Panc1 (cell line): Measurements from ENCODE around the gene KIAA0930.

ENCODE experiments used
- POLR2AphosphoS5 ChIP-seq: IDR thresholded peaks from 2 replicates; pipeline ENCODE4 v1.6.1; 2012; ENCODE audit warnings: mild to moderate bottlenecking, low read depth, low read length, moderate library complexity
- SIN3A ChIP-seq: IDR thresholded peaks from 2 replicates; pipeline ENCODE4 v1.6.1; 2012; ENCODE audit warnings: low read depth, mild to moderate bottlenecking, low read length, moderate library complexity, borderline replicate concordance; ENCODE audit not compliant: insufficient read depth
- TF ChIP-seq, protein P1 (sequence below): fragments of 450-650 bp; IDR thresholded peaks from 2 replicates; pipeline ENCODE4 v1.5.1; 2017; ENCODE audit warnings: mild to moderate bottlenecking
- TF ChIP-seq, protein P2 (sequence below), 2 experiments: IDR thresholded peaks; 2 replicates each; pipeline ENCODE4 v1.6.1; 2011 to 2012; ENCODE audit warnings: low read depth in 2 of 2, control low read depth in 1 of 2, low read length in 1 of 2, mild to moderate bottlenecking in 1 of 2, moderate library complexity in 1 of 2; ENCODE audit not compliant: insufficient read depth in 1 of 2

DNA sequence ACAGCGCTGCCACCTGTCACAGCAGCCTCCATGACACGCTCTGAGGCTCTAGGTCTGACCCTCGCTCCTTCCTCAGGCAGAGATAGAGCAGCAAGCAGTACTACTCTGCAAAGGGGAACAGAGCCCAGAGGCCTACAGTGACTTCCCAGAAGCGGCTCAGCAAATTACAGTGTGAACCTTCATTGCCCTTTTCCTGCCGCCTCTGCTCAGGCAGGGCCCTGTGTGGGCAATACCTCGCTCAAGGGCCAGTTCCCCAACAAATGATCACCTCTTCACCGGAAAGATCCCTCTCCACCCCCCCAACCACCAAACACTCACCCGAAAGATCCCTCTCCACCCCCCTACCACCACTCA, 12.3 kb downstream of the KIAA0930 start:
- TF ChIP-seq, protein P1, sequence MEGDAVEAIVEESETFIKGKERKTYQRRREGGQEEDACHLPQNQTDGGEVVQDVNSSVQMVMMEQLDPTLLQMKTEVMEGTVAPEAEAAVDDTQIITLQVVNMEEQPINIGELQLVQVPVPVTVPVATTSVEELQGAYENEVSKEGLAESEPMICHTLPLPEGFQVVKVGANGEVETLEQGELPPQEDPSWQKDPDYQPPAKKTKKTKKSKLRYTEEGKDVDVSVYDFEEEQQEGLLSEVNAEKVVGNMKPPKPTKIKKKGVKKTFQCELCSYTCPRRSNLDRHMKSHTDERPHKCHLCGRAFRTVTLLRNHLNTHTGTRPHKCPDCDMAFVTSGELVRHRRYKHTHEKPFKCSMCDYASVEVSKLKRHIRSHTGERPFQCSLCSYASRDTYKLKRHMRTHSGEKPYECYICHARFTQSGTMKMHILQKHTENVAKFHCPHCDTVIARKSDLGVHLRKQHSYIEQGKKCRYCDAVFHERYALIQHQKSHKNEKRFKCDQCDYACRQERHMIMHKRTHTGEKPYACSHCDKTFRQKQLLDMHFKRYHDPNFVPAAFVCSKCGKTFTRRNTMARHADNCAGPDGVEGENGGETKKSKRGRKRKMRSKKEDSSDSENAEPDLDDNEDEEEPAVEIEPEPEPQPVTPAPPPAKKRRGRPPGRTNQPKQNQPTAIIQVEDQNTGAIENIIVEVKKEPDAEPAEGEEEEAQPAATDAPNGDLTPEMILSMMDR: no peak
- TF ChIP-seq POLR2AphosphoS5: no peak
- TF ChIP-seq SIN3A: no peak
- TF ChIP-seq, protein P2, sequence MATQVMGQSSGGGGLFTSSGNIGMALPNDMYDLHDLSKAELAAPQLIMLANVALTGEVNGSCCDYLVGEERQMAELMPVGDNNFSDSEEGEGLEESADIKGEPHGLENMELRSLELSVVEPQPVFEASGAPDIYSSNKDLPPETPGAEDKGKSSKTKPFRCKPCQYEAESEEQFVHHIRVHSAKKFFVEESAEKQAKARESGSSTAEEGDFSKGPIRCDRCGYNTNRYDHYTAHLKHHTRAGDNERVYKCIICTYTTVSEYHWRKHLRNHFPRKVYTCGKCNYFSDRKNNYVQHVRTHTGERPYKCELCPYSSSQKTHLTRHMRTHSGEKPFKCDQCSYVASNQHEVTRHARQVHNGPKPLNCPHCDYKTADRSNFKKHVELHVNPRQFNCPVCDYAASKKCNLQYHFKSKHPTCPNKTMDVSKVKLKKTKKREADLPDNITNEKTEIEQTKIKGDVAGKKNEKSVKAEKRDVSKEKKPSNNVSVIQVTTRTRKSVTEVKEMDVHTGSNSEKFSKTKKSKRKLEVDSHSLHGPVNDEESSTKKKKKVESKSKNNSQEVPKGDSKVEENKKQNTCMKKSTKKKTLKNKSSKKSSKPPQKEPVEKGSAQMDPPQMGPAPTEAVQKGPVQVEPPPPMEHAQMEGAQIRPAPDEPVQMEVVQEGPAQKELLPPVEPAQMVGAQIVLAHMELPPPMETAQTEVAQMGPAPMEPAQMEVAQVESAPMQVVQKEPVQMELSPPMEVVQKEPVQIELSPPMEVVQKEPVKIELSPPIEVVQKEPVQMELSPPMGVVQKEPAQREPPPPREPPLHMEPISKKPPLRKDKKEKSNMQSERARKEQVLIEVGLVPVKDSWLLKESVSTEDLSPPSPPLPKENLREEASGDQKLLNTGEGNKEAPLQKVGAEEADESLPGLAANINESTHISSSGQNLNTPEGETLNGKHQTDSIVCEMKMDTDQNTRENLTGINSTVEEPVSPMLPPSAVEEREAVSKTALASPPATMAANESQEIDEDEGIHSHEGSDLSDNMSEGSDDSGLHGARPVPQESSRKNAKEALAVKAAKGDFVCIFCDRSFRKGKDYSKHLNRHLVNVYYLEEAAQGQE (IDR thresholded peaks at IDR 0.05; ENCODE audit: insufficient read depth in 1 of 2, low read depth in 2 of 2, low read length in 1 of 2): no peak
